ENCODE results near the gene OBSCN. TPM values are rescaled to one million over a fixed set of nuclear protein-coding genes. Genes with fewer than 3 reads are reported as not detected.

OBSCN gene
- total RNA-seq, 1 donor from 2014 or later = 74.1 TPM

DNA sequence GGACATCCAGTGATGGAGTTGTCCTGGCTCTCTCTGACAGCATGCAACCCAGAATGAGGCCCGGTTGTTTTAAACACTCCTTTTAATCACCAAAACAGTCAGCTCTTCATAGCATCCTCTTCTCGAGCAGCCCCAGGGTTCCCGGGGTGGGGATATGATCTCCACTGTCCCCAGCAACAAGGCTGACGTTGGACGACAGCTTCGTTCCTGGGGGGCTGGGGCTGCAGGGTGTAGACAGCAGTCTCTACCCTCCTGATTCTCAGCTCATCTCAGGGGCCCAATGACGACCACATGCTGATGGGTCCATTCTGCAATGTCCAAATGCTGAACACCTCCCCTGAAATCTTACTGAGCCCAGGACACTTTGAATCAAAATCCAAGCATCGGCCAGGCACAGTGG lies 171.8 kb downstream of the OBSCN start:
- no peak for DNase-seq (ENCODE audit: low read depth)

- DNase-seq (ENCODE audit: low read depth) = no peak
Measured at GRCh38 chr1:228381356-228381755, 173.5 kb downstream of the OBSCN start.

DNA sequence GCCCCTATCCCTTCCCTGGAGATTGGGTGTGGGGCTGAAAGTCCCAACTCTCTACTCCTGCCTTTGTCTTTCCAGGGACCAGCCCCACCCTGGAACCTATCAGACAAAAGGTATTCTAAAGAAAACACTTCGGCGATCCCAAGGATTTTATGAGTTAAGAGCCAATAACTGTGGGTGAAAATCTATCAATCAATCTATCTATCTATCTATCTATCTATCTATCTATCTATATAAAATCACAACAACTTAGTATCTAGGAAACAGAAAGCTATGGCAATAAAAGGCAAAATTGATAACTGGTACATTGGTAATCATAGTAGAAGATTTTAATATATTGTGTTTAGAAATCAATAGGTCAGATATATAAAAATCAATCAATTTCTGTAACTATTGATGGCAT lies 175.9 kb downstream of the OBSCN start:
- no peak for DNase-seq (ENCODE audit: low read depth)

GRCh38 chr1:228385232-228385631 lies 177.4 kb downstream of the OBSCN start:
- DNase-seq (ENCODE audit: low read depth) = no peak

DNA sequence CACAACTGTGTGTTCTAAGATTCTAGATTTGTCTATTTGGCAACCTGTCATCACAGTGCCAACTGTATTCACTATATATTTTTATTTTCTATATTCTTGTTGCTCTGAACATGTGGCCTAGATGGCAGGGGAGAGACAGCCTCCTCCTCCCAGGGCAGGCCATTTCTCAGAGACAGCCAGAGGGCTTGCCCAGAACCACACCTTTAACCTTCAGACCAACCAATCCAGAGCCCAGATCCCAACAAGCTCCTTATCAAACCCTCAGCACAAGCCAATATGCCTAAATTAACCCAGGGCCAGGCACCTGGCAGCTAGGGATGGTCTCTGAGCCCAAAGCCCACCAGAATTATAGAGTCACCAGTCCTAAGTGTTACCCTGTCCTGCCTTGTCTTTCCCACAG lies 179.5 kb downstream of the OBSCN start:
- no peak for DNase-seq (ENCODE audit: low read depth)

DNA sequence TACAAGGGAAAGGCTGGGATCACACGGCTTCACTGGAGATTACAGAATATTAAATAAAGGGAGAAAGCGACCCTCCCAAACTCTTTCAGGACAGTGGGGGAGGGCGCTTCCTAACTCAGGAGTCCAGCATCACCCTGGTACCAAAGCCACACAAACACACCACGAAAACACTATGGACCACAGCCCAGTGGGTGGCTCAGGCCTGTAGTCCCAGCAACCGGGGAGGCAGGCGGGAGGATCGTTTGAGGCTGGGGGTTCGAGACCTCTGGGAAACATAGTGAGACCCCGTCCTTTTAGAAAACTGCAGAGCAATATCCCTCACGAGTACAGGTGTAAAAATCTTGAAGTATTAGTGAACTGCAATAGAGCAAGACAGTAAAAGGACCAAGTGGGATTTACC lies 182.8 kb downstream of the OBSCN start:
- DNase-seq (ENCODE audit: low read depth) = no peak

GRCh38 chr1:228391411-228392020 lies 183.7 kb downstream of the OBSCN start:
- DNase-seq (ENCODE audit: low read depth) = no peak

- no peak for DNase-seq (ENCODE audit: low read depth)
Measured at GRCh38 chr1:228392111-228392936, 184.5 kb downstream of the OBSCN start.

DNA sequence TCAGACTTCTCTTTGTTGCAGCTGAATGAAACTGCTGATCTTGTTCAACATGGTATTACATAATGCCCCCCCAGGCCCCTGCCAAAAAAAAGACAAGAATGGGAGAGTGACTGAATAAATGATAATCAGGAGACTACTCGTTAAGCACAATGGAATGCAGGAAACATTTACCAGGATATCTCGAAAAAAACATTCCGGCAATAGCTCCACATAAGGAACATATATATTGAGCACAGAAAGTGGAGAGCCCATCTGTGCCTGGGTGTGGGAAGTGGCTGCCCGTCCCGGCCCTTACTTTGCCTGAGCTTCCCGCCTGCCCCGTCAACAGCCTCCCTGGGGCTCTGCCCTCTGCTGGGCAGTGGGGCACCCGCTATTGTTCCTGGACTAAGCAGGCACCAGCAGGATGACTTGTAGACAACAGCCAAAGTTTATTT lies 185.4 kb downstream of the OBSCN start:
- peak; percentile 27 for DNase-seq (ENCODE audit: low read depth)

GRCh38 chr1:228393811-228394570 lies 186.1 kb downstream of the OBSCN start:
- DNase-seq (ENCODE audit: low read depth) = no peak

- DNase-seq (ENCODE audit: low read depth) = no peak
Measured at GRCh38 chr1:228394571-228395394, 186.9 kb downstream of the OBSCN start.

DNA sequence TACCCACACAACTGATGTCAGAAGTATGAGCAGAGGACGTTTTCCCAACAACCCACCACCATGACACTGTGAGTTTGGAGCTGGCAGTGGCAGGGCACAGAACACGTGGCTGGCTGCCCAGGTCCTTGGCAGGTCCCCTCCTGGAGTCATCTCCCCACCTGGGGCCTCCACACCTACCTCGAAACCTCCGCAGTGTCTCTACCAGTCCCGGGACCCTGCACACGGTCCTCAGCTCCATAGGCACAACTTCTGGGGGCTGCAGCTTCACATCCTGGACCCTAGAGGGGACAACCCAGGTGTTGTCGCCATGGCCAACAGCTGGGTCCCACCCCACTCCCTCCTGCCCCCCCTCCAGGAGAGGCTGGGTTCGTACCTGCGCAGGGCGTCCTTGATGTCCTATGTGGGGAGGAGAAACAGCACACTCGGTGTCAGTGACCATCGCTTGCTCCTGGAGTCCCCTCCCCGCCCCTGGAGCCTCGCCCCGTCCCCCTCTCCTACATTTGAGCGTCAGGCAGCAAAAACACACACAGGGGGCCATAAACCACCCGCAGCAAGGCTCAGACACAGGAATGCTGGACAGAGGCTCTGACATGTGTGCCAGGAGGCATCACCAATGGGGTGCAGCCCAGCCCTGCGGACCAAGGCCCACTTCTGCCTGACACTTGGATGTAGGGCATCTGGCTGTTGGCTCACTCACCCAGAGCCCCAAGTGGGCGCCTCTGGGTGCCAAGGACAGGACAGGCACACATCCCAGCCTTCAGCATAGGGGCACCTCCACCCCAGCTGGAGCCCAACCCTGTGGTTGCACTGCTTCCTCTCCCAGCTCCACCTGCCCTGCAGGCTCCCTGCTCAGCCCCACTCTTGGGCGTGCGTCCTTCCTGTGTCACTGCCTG lies 189.2 kb downstream of the OBSCN start:
- no peak for DNase-seq (ENCODE audit: low read depth)

DNA sequence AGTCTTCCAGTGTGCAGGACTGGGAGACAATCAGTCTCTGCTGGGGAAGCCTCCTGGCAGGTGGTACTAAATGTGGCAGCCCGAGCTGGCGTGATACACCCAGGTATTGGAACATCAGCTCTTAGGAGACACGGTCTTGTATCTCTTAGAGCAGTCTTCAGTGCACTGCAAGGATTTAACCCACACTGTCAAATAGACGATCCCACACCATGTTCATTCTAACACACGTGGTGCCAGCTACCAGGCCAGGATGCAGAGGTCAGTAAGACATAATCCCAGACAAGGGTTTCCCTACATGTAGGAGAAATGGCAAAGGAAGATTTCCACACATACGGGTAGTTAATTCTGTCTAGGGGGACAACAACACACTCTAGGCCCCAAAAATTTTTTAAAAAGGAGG lies 190.1 kb downstream of the OBSCN start:
- no peak for DNase-seq (ENCODE audit: low read depth)

DNA sequence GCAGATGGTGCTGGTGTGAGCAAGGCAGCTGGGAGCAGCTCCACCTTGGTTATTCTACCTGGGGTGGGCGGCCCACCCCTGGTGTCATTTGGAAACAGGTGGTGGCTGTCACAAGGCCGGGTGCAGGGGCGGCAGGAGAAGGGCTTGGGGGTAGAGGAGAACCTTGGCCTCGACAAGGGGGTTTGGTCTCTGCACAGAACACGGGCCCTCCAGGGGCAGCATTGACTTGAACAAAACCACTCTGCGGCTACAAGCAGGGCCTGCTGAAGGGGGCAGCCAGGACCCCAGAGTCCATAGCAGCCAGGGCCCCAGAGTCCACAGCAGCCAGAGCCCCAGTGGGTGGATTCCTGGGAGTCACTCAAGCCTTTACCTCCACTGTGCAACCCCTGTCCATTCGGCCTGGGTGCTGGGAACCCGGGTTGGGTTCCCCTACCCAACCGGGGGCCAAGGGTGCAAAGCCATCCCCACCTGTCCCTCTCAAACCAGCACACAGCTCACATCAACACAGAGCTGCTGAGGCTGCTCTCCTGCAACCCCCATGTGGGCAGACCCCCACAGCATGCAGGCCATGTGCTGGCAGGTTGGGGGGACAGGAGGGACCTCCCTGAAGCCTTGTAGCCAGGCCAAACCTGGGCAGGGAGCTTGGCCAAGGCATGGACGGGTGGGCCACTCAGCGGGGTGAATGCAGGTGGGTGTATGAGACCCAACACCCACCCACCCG lies 191.1 kb downstream of the OBSCN start:
- DNase-seq (ENCODE audit: low read depth) = no peak

DNA sequence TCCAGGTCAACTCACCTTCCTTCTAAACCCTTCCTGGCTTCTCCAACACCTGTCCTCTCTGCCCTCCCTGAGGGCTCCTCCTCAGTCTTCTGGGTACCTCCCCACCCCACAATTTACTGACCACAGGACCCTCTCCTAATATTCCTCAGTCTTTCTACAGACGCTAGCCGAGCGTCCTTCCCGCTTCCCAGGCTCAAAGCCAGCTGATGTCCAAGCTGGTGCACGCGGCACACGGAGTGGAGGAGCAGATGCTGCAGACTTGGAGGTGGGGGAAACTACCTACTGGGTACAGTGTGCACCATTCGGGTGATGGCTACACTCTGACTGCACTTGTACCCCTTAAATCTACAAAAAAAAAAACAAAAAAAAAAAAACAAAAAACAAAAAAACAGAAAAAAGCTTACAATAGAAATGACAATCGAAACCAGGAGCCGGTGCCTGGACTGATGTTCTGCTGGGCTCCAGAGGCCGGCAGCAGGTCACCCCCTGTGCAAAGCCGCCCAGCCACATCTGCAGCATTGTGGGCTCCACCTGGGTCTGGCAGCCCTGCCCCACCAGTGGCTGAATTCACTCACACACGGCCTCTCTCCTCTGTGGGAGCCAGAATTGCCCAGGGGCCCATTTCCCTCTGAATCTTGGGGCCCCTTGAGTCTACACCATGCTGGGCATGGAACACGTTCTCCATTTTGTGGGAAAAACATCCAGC lies 191.8 kb downstream of the OBSCN start:
- DNase-seq (ENCODE audit: low read depth) = no peak

DNA sequence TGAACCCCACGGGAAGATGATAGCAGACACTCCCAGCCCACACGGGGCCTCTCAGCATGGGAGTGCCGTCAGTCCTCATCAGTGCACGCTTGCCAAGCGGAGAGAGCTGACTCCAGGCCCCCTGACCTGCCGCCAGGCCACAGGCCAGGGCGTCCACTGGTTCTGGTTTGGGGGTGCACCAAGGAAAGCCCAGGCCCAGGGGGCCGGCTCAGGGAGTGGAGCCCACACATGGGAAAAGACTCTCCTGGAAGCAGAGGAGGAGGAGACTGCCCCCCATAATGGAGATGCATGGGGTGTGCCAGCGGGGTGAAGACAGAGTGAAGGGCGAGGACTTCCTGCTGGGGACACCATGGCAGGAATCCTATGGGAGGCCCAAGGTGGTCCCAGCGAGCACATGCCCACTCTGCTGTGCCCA lies 192.4 kb downstream of the OBSCN start:
- no peak for DNase-seq (ENCODE audit: low read depth)

DNA sequence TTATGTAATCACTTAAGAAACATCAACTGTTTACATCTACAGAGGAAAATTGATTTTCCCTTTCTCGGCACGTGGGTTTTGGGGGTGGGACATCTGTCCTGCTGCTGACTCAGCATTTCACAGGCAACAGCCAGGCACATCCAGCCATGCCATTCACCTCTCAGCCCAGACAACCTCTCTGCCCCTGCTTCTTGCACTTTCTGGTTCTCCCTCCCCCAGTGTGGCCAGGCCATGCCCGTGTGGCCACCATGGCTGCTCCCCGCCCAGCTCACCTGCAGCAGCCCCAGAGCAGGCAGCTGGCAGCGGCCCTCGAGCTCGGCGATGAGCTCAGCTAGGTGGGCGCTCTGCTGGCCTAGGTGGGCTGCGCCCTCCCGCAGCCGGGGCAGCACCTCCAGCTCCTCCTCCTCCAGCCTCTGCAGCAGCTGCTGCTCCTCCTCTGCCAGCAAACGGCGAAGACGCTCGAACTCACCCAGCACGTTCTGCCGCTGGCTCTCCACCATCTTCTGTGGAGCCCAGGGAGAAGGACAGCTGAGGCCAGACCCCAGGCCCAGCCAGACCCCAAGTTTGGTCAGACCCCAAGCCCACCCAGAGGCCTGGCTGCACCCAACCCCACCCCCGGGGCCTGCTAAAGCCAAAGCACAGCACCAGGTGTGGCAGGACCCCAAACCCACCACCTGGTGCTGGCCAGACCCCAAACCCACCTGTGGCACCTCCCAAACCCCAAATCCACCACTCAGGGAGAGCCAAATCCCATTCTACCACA lies 193.0 kb downstream of the OBSCN start:
- no peak for DNase-seq (ENCODE audit: low read depth)

DNA sequence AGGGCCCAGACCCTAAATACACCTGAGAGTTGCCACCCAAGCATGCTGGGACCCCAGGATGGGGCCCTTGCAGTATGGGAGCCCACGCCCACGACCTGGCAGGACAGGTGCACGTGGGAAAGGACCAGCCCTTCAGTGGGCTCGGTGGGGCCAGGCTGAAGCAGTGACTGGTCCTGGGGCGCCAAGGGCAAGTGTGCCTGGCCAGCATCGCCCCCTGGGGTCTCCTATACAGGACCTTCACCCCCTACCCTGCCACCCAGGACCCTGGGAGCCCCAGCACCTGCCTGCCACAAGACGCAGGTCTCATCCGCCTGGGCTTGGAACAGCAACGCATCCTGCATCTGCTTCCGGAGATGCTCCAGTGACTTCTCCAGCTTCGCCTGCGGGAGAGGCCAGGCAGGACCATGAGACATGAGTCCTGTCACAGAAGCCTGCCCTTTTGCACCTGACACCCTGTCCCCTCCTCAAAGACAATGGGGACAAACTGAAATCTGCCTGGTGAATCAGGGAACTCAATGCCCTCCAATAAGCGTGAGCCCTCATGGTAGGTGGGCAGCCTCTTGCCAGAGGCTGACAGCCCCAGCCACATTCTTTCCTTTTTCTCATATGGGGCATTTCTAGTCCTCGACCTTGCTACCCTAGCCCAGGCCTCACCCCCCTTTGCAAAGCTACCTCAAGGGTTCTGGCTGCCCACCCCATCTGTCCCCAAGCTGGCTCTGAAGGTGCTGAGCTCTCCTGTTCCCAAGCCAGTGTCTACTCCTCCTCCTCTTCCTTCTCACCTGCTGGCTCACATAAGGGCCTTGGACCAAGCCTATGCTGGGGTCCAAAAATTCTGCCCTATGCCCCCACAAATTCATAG lies 194.2 kb downstream of the OBSCN start:
- no peak for DNase-seq (ENCODE audit: low read depth)

Data from renal cortical epithelial cell (primary cell).